ENCODE measurements around the gene EID2. TPM values are rescaled to one million over a fixed set of nuclear protein-coding genes. Genes with fewer than 3 reads are reported as not detected.

EID2 gene
- total RNA-seq, 4 donors from 2014 or later: 5.9 to 13.4 (median 9.0) TPM

GRCh38 chr19:39492788-39493187 lies 47.2 kb downstream of the EID2 start:
- TF ChIP-seq, protein P1, sequence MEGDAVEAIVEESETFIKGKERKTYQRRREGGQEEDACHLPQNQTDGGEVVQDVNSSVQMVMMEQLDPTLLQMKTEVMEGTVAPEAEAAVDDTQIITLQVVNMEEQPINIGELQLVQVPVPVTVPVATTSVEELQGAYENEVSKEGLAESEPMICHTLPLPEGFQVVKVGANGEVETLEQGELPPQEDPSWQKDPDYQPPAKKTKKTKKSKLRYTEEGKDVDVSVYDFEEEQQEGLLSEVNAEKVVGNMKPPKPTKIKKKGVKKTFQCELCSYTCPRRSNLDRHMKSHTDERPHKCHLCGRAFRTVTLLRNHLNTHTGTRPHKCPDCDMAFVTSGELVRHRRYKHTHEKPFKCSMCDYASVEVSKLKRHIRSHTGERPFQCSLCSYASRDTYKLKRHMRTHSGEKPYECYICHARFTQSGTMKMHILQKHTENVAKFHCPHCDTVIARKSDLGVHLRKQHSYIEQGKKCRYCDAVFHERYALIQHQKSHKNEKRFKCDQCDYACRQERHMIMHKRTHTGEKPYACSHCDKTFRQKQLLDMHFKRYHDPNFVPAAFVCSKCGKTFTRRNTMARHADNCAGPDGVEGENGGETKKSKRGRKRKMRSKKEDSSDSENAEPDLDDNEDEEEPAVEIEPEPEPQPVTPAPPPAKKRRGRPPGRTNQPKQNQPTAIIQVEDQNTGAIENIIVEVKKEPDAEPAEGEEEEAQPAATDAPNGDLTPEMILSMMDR (IDR thresholded peaks at IDR 0.05; ENCODE audit: low read depth): no peak

GRCh38 chr19:39492225-39492624 lies 47.7 kb downstream of the EID2 start:
- TF ChIP-seq, protein P1 (IDR thresholded peaks at IDR 0.05; ENCODE audit: low read depth): no peak

- TF ChIP-seq, protein P1 (IDR thresholded peaks at IDR 0.05; ENCODE audit: low read depth): no peak
Measured at GRCh38 chr19:39489756-39490155, 50.2 kb downstream of the EID2 start.

Small RNA genes lying within 50 kb of the gene (small RNA-seq; reads per million reads assigned to genes)
- gene RPS29P24: not detected

Other genes with a start within 250 kb of the EID2 start
- not detected for gene IFNL1, start 243.8 kb downstream of the EID2 start, total RNA-seq
- gene LRFN1, start 219.3 kb downstream of the EID2 start, total RNA-seq: 1 to 10 TPM in 1 of 4 donors, under 1 TPM in 3; 0.33 to 1.0 (median 0.82) TPM
- gene GMFG, start 204.1 kb downstream of the EID2 start, total RNA-seq: 10 to 100 TPM; 33.9 to 75.1 (median 43.2) TPM
- gene SAMD4B, start 197.7 kb downstream of the EID2 start, total RNA-seq: 10 to 100 TPM; 45.9 to 83.8 (median 49.4) TPM
- gene PAF1, start 149.1 kb downstream of the EID2 start, total RNA-seq: 10 to 100 TPM; 24.3 to 32.4 (median 30.2) TPM
- 10 to 100 TPM; 23.1 to 28.9 (median 26.4) TPM for gene MED29, start 148.8 kb downstream of the EID2 start, total RNA-seq
- 100 to 1,000 TPM in 2 of 4 donors, 10 to 100 TPM in 2; 76.9 to 156 (median 95.5) TPM for gene ZFP36, start 133.3 kb downstream of the EID2 start, total RNA-seq
- gene PLEKHG2, start 127.5 kb downstream of the EID2 start, total RNA-seq: 10 to 100 TPM in 2 of 4 donors, 1 to 10 TPM in 2; 7.9 to 19.4 (median 10.0) TPM
- gene RPS16, start 104.2 kb downstream of the EID2 start, total RNA-seq: 1,000 to 10,000 TPM; 1,086 to 2,005 (median 1,454) TPM
- 10 to 100 TPM; 41.7 to 87.4 (median 59.6) TPM for gene SUPT5H, start 94.6 kb downstream of the EID2 start, total RNA-seq
- gene TIMM50, start 59.3 kb downstream of the EID2 start, total RNA-seq: 10 to 100 TPM; 31.9 to 50.1 (median 38.6) TPM
- not detected for gene DLL3, start 41.2 kb downstream of the EID2 start, total RNA-seq
- gene SELENOV, start 25.0 kb downstream of the EID2 start, total RNA-seq: not detected
- gene EID2B, start 7.3 kb downstream of the EID2 start, total RNA-seq: 1 to 10 TPM in 3 of 4 donors, under 1 TPM in 1; 0.65 to 3.3 (median 2.1) TPM
- not detected for gene LGALS13, start 62.4 kb upstream of the EID2 start, total RNA-seq
- gene LGALS16, start 115.8 kb upstream of the EID2 start, total RNA-seq: not detected
- gene LGALS14, start 164.3 kb upstream of the EID2 start, total RNA-seq: not detected
- not detected for gene CLC, start 197.9 kb upstream of the EID2 start, total RNA-seq
- not detected for gene LEUTX, start 238.7 kb upstream of the EID2 start, total RNA-seq